Activated CD4-positive, alpha-beta T cell treated with anti-CD3 and anti-CD28 coated beads, Interleukin-2, amount 50 U/mL, for 48 hours (primary cell): ENCODE results near the gene PVALB.

Source experiments
- DNase-seq, 2 experiments: peaks; one replicate each; pipeline ENCODE4 v3.0.0-alpha.2; 2020

PVALB gene

DNA sequence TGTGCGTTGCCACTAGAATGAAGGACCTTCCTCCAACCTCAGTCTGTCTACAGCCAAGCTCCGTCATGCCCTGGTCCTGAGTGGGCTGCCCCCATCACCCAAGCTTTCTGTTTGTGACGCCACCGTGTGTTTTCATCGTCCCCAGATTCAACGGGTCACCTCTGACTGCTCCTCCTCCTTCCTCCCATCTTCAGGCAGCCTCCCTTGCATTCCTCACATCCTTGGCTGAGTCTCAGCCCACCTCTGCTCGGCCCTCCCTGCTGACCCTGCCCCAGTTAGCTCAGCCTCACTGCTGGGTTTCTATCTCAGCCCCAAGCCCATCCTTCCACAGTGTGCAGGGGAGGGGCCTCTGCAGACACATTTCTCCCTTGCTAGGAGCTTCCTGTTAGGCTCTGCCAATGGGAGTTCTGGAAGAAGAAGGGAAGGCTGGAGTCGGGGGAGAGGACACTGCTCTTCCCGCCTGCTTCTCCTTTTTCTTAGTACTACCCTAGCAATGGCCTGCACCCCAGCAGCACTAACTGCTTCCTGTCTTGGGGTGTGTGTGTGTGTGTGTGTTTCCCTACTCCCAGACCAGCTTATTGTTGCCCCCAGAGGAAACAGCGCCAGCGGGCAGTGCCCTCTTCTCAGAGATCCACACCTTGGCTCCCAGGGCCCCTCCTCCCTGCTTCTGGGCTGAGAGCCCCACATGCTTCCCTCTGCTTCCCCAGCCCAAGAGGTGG lies 46.2 kb downstream of the PVALB start:
- no peak for DNase-seq

DNA sequence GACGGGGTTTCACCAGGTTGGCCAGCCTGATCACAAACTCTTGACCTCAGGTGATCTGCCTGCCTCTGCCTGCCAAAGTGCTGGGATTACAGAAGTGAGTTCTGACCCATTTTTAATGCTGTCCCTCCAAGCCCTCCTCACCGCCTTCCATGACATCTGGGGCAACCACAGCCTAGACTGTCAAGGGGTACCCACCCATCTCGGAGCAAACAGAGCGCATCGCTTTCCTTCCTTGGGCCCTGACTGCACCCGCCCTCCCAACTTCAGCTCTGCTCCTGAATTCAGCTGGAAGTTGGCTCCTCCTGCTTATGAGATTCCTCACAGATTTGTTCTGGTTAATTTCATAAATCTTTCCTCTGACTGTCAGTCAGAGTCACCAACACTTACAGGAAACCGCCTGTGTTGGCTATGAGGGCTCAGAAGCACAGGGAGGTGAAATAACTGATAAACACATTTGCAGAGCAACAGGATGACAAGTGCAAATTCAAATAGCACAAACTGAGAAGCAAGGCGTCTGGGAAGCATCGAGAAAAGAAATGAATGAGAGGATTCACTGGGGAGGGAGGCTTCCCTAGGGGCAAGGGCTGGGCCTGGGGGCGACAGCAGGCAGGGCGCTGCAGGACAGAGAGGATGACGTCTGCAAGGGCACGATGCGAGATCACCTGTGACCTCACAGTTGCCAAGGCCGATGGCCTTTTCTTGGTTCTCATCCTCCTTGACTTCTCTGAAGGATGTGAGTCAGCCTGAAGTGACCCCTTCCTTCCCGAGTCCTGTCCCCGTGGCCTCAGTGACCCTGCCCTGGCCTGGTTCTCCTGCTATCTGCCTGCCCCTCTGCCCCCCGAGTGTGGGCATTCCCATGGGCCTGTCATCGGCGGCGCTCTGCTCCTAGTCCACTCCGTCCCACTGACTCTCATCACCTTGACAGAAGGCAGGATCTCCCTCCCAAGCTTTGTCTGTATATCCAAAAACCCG lies 47.0 kb downstream of the PVALB start:
- no peak for DNase-seq

DNA sequence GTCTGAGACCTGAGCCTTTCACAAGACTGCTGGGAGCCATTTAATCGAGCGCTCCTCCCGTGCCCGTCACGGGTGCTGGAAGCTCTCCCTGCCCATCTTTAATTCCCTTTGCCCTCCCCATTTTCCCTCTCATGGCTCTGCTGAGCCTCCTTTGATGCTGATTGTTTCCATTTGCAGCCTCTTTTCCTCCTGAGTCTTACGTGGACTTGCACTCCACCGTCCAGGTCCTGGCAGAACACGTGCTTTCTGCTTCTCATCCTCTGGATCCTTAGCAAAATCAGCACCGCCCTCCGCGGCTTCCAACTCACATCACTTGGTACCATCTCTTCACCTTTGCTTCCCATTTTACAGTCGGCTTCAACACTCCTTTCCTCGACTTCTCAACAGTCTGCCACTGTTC lies 48.2 kb downstream of the PVALB start:
- DNase-seq = no peak

DNA sequence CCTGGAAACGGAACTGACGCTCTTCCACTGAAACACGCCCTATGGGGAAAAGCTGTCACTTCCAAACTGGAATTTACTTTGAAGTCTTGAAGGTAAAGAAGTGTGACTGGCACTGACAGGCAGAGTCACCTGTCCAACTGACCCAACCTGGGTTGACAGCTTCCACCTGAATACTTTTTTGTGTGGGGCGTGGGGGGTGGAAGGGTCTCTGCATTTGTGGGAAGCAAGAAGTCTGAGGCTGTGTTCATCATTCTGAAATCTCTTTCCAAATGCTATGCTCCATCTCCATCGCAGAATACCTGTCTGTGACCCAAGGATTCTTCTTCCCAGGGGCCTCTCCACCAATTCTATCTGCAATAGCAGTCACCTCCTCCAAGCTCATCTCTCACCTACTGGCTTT lies 48.7 kb downstream of the PVALB start:
- DNase-seq = no peak

DNA sequence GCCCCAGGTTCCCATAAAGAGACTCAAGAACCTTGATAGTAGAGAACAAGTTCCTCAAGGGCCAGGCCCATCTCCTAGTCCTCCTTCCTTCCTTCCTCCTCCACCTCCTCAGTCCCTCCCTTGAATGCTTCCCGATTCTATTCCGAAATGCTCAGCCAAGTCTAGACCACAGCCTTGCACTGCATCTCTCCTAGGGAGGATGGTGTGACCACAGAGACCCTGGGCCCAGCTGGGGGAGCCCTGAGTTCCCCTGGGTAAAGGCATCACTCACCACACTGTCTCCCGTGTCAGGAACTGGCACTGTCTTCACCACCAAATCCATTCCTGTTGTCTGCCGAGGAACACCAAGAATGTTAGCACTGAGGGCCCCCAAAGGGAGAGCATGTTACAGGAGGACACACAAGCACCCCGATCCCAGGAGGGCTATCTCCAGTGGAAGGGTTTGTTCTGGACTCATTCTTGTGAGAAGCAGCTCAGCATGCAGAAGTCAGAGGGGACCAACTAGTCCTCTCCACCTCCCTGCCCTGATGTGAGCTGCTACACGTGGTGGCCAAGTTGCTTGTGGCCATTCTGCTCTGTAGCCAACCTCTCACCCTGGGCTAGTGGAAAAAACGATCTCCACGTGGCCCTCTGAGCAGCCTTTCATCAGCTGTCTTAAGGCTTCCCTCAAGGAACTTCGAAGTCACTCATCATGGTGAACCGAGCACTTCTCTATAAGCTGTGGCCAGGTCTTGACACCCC lies 49.6 kb downstream of the PVALB start:
- no peak for DNase-seq

DNA sequence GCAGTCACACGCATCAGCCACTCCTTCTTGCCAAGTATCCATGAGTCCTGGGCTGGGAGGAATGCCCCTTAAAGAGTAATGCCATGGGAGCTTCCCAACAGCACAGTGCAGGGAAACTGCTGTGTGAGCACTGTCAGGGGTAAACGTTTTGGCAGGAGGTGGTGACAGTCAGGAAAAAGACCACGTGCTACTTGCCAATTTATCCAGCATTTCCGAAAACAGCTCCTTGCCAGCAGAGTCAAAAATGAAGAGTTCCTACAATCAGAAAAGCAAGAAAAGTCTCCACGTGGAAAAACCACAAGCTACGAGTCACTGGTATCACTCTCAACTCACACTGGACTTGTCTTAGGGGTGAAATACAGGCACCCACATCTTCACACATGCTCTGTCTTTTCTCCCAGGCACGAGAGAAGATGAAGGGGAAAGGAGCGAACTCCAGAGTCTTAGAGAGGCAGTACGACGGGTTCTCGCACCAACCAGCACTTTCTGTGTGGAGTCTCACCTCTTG lies 50.8 kb downstream of the PVALB start:
- no peak for DNase-seq

DNA sequence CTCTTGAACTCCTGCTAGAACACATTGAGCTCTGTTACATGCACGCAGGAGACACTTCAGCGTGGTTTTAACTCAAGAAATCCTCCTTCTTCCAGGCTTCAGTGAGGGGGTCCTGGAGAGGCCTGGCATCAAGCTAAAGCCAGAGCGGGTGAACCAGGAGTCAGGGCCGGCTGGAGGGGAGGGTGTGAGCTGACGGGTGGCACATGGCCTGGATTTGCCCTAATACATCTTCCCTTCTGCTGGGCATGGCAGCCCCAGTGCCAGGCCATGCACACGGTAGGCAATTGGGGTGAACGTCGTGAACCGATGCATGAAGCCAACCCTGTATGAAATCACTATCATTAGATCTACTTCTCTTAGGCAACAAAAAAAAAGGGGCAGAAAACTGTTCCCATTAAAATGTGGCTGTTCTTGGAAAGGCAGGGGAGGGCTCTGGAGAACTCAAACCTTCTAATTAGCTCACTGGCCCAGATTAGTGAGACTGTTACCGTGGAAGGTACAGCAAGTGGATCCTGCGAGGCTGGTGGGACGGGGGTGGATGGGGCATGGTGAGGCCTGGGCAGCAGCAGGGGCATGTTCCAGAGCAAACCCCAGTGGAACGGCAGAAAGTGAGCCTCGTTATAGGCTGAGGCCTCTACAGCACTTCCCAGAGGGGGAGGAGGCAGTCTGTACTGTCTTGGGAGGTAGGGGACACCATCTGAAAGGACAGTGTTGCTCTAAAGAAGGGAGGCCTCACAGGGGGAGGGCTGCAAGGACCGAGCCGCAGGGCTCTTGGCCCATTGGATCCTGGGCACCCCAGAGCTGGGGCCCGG lies 51.5 kb downstream of the PVALB start:
- no peak for DNase-seq

DNA sequence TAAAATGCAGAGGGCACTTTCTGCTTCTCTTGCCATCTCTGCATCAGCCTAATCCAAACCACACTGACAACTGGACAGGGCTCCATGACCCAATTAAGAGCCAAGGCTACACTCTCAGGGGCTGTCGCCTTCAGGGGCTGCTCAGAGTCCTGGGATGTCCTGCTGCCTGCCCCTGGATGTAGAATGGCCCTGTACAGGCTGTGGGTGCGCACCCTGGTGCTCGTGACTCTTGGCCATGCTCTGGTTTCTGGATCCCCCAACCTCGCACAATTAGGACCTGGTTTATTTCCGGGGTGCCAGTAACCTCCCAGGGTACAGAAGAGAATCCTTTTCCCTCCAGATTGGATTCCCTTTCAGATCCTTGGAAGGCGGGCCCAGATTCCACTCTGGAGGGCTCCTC lies 52.2 kb downstream of the PVALB start:
- DNase-seq = no peak

DNA sequence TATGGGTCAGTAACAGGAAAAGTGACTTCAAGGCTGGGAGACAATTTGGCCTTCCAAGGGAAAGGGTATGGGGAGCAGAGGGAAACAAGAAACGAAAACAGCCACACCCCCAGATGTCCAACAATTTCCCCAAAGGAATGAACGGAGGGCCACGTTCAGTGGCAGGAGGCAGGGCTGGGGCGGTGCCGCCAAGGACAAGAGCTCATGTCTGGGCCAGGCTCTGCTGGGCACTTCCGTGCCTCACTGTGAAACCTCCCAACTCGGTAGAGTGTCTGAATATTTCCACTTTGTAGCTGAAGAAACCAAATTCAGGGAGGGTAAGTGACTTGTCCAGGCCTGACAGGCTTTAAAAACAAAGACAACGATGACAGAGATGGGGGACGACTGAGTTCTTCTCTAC lies 52.8 kb downstream of the PVALB start:
- DNase-seq = no peak

DNA sequence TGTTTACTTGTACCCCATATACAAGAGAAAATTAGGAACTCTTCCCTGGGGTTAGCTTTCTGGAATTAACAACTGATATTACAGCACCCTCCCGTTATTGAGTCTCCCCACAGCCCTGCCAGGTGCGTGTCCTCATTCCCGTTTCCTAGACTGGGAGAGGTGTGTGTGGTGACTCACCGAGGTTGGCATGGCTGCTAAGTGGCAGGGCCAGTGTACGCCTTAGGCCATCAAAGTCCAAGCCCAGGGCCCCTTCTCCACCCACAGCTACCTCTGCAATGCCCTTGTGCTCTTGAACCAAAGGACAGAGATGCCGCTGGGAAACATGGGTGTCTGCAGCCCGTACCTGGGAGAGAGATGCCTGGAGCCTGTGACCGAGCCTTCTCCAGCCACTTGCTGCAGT lies 53.3 kb downstream of the PVALB start:
- DNase-seq = no peak

DNA sequence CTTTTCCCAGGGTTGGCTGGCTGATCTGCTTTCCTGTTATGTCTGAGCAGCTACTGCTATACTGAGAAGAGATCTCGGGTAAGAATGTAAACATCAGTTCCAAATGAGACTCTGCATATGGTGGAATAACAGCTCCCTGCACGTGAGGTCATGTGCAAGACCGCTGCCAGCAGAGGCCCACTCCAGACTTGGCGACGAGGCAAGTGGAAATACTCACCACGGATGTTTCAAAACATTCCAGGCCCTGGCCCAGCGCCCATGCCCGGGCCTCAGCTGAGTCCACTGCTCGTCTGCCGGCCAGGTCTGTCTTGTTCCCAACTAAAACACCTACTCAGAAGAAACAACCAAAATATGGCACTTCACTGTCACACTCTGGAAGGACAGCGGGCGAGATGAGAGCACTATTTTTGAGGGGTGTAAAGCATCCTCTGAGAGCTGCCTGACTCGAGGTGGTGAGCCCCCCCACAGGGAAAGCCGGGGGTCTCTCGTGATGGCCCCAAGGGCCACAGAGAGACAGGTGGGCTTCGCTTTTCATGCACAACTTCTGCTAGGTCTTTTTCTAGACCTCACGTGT lies 54.1 kb downstream of the PVALB start:
- DNase-seq = no peak

DNA sequence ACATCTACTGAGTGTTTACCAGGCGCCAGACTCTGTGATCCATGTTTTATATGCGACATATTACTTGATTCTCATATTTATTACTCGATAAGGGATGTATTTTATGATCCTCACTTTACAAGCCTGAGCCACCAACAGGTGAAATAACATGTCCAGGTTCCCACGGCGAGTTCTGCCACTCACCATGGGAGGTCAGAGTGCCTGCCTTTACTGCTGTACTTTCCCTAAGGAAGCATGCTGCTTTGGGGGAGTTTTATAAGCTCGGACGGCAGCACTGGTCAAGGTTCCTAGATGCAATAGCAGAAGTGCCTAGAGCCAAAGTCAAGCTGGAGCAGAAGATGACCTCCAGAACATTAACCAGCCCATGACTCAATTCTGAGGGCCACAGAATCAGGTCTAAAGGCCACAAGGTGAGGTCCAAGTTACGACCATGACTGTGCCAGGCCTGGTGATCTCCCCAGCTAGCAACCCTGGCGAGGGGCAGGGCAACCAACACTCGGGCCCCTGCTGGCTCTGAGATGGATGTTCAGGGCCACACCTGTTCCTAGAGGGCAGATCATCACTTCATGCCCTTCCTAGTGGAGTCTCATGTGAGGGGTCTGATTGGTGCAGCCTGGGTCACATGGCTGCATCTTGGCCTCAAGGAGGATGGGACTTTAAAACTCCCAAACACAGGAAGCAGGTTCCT lies 55.1 kb downstream of the PVALB start:
- DNase-seq = no peak

DNA sequence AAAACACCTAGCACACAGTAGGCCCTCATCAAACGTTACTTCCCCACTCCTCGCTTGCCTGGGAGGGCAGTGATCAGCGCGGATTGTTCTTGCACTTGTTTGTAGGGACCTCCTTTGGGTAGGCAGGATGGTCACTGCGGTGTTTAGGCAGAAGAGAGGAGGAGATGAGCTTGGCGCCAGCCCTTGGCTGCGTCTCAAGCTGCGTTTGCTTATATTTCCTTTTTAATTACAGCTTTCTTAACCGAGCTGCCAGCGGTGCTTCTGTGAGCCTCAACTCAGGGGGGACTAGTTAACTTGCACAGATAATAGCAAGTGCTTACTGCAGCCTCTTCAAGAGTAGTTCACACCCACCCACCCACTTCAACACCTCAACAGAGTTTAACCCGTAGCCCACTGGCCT lies 56.0 kb downstream of the PVALB start:
- DNase-seq = no peak

DNA sequence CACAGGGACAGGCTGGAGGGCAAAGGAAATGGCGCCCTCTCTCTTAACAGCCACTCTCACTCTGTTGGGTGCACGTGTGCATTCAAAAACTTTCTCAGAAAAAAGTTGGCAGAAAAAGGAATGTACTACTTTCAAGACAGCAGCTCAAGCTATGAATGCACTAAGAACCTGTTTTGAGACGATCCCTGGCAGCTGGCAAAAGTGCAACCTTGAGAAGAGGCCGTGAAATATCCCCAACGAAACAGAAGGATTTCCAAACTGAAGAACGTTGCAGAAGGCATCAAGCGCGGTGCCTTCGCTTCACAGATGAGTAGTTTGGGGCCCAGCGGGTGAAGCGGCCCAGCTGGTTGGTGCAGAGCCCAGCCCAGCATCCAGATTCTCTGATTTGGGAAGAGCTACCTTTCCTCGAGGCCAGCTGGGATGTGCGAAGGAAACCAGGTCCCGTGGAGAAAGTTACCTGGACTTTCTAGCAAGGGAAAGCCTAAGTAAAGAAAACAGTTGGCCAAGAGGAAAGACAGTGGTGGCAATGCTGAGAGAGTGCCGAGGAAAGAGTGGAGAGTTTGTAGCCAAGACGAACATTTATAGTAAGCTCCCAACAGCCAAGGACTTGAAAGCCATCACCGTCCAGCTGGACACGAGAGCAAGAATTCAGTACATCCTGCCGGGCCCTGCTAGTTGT lies 57.2 kb downstream of the PVALB start:
- DNase-seq = no peak

DNA sequence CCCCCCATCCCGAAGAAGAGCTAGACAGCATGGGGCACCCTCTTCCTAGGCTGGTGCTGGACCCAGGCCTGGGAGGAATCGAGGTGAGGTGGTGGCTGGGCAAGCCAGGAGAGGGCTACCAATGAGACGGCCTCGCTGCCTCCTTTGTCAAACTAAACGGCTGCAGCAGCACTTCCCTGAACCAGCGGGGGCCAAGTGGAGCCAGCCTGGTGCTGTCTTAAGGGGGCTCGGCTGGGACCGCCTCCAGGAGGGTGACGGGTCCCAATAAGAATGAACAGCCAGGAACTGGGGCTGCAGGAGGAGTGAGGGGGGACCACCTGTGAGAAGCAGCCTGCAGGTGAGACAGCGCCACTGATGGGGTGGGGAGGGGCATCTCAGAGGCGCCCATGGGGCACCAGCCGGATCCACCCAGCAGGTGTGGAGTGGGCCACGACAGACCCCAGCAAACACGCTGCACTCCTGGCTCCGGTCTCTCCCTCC lies 58.0 kb downstream of the PVALB start:
- DNase-seq = no peak

DNA sequence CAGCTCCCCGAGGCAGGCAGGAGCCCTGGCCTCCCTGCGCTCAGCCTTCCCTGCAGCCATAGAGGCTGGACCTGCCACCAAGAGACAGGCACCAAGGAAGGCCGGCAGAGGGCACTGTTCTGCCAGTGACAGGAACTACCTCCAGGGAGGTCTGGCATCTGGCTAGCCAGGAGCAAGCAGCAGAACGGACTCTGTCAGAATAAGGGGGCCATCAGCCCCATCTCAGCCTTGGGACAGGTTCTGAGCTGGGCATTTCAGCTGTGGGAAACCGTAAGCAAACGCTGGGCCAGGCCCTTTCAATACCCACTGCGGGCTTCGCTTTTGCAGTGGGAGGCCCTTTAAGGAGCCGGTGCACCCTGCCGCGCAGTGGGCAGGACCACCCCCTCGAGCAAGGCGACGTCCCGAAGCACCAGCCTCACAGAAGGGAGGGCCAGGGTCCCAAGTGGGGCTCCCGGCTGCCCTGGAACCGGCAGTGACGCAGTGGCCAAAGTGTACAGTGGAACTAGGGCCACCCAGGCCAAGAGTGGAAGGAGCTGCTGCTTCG lies 59.1 kb downstream of the PVALB start:
- peak; percentile 83 to 86 for DNase-seq

DNA sequence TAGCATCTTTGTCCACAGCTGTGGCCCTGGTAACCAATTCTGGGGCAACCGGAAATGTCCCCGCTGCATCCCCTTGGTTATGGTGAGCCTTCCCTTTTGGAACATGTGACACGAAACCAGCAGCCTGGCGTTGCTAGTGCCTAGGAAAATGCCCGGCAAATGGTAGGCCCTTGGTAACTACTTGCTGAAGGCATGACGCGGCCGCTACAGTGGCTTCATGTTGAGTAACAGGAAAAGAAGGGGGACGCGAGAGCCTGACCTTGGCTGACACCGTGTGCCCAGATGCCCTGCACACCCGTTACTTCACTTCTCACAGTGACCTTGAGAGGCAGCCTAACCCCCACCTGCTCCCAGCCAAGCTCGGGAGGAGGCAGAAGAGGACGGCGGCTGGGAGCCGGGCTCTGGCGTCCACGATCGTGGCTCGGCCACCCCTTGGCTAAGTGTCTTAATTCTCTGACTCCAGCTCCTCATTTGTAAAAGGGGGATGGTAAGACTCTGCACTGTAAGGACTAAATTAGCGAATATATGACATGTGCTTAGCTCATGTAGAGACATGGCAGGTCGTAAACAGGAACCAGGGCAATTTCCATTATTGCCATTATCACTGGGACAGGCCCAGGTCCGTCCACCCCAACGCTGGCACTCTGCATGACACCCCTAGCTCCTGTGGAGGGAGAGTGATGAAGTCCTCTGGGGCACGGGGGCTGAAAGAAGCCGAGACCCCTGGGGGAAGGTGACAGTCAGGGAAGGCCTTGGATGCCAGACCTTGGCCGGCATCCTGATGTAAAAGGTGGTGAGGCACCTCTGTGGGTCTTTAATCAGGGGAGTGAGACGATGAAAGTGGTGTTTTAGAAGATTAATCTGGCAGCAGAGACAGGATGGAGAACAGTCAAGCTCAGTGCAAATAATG lies 59.8 kb downstream of the PVALB start:
- DNase-seq = no peak

DNA sequence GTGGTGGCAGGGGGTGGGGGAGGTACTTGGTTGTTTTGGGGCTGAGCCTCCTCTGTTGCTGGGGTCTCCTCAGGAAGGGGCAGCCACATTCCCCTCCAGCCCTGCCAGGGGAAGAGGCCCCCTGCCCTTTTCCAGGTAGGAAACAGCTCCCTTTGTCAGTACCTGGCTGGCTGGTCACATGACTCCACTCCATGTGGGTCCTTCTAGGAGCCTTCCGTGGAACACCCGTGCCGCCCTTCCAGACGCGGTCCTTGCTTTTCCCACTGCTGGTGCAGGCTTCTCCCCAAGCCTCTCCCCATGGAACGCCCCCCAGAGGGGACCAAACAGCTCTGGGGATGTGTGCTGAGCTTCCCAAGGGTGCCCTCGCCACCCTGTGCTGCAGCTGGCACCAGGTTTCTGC lies 60.8 kb downstream of the PVALB start:
- DNase-seq = no peak

DNA sequence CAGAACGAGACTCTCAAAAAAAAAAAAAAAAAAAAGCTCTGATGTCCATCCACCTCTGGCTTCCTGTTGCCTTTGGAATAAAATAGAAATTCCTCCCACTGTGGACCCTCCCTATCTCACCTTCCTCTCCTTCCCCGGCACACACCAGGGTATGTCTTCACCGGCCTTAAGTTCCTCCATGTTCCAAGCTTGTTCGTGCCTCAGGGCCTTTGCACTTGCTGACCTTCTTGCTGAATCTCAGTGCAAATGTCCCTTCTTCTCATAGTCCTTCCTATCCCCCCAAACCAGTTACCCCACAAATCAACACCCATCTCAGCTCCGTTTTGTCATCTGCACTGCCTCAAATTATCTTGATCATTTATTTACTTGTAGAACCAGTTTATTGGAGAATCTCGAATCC lies 61.5 kb downstream of the PVALB start:
- DNase-seq = no peak
